GM21515 (cell line): ENCODE results near the gene INPP1.
"Not testable (repeated sequence)": the region's sequence is repeated elsewhere in the genome, so short reads cannot be mapped to it uniquely, and the experiment has no call there.

Source experiments
- ATAC-seq: cut with Tn5 transposase; IDR thresholded peaks from one replicate; pipeline ENCODE4 v1.9.1; 2021; ENCODE audit not compliant: unreplicated experiment

The INPP1 gene, protein sequence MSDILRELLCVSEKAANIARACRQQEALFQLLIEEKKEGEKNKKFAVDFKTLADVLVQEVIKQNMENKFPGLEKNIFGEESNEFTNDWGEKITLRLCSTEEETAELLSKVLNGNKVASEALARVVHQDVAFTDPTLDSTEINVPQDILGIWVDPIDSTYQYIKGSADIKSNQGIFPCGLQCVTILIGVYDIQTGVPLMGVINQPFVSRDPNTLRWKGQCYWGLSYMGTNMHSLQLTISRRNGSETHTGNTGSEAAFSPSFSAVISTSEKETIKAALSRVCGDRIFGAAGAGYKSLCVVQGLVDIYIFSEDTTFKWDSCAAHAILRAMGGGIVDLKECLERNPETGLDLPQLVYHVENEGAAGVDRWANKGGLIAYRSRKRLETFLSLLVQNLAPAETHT

DNA sequence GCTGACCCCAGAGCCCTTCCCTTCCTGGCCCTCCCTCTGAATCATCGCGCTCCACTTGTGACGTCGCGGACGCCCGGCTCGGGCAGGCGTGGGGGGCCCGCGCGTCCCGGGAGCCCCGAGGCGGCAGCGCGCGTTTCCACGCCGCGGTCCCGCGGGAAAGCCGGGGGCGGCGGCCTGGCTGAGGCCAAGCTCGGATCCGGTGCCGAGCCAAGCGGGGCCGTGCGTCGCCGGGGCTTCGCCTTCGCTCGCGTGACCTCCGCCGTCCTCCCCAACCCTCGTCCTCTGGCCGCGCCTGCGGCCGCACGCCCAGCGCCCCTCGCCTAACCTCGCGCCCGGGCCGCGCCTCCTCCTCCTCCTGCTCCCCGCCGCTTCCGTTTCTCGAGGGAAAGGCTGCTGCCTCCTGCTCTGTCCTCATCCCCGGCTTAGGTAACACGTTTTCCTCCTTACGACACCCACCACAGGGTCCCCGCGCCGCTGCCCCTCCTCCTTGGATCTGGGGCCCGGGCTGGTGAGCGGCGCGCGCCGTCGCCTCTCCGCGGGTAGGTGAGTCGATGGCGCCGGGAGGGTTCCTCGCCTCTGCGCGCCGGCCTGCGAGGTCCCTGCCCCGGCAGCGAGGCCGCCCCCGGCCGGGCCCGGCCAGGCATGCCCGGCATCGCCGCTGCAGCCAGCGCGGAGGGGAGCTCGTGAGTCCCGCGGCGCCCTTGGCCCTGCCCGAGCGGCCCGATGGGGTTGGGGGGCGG, at the start of gene INPP1:
INPP1 (plus strand) TSS at position 54 of the 740 bp plus-strand sequence. CDS start 16,514 bp downstream, outside the sequence.
- peak; percentile 65 for ATAC-seq

DNA sequence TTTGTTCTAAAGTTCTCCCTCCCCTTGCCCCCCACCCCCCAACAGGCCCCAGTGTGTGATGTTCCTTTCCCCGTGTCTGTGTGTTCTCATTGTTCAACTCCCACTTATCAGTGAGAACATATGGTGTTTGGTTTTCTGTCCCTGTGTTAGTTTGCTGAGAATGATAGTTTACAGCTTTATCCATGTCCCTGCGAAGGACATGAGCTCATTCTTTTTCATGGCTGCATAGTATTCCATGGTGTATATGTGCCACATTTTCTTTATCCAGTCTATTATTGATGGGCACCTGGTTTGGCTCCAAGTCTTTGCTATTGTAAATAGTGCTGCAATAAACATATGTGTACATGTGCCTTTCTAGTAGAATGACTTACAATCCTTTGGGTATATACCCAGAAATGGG, 45.5 kb upstream of the INPP1 start:
- ATAC-seq = not testable (repeated sequence)

DNA sequence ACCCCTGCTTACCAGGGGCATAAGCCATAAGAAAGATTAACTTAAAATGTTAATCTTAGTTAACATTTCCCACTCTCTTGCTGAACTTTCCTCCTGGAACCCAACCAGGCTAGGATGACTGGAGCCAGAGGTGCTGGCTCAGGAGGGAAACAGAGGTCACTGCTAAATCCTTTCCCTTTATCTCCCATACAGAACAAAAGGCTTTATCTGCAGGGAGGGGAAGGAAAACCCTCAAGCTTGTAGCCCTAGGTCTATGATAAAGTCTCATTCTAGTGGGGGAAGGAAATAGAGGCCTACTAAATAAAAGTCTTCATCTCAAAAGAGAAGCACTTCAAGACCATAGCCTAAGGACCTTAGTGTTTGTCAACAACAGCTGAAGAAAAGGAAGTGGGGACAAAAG, 42.4 kb upstream of the INPP1 start:
- no peak for ATAC-seq

DNA sequence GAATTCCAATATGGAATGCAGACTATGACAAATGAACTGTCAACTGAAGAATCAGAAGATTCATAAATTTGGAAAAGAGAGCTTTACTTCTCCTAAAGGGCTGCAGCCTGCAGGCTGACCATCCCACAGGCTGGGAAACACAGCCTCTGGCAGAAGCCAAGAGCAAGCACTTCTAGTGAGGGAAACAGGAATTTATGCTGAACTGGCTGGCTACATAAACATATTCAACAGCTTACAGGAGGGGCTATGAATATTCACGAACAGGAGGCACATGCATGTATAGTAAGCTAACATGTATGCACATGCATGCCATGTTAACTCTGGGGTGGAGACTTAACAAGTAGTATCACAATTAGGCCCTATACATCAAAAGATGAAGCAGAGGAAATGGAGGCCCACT, 41.3 kb upstream of the INPP1 start:
- no peak for ATAC-seq

DNA sequence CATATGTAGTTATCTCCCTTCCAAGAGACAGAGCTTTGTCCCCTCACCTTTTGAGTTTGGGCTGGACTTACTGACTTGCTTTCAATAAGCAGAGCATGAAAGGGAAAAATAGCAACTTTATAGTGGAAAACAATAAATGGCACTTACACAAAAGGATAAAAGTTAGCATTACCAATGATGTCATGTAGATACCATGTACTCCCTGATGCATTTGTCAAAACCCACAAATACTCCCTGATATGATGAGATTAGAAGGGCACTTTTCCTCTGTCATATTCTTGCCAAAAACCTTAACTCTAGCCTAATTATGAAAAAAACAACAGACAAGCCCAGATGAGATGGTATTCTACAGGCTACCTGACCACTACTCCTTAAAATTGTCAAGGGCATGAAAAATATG, 39.7 kb upstream of the INPP1 start:
- no peak for ATAC-seq

DNA sequence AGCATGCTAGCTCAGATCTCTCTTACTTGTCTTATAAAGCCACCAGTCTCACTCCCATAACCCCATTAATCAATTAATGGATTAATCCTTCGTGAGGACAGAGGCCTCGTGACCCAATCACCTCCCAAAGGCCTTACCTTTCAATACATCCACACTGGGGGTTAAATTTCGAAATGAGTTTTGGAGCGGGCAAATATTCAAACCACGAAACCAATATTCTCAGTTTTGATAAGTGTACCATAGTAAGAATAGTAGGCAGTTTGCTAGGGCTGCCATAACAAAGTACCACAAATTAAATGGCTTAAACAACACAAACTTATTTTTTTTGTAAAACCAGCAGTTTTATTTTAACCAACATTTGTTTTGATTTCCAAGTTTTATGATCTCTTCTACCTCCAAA, 39.0 kb upstream of the INPP1 start:
- no peak for ATAC-seq

DNA sequence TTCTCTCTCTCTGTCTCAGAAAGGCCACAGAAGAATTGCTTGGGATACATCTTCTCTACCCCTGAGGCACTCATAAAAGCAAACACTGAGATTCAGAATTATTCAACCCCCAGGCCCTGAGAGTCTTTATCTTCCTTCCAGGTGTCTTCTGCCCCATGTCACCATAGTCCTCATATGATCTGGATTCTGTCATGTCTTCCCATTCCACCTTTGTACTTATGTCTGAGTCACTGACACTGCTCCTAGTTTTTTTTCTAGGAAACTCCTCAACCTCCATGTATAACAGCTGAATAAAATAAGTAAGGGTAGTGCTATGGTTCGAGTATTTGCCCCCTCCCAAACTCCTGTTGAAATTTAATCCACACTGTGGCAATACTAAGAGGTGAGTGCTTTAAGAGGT, 35.4 kb upstream of the INPP1 start:
- ATAC-seq = no peak

DNA sequence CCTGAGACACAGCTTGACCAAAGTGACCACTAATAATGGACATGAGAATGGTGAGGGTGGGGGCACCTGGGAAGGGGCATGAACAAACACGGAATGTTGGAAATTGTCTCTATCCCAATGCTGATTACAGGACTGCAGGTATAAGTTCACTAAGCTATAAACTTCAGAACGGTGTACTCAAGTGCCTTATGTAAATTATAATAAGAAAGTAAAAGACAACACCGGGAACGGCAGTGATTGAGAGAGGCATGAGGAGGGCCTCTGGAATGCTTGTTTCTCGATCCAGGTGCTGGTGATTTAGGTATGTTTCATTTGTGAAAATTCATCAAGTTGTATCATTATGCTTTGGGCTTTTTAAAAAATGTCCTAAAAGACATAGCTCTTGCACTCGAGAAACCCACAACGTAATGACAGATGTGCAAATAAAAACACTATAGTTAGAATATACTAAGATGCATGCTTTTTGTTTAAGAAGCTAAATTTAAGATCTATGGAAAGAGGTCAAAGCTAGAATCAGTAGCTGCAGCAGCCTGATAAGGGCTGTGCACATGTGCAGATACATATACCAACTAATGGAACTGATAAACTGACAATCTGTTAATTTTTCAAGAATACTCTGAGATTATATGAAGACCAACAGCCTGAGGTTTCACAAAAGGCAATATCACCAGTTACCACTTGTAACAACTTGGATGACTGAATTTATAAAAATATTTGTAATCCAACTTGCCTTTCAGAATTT, 31.3 kb upstream of the INPP1 start:
- ATAC-seq = no peak

DNA sequence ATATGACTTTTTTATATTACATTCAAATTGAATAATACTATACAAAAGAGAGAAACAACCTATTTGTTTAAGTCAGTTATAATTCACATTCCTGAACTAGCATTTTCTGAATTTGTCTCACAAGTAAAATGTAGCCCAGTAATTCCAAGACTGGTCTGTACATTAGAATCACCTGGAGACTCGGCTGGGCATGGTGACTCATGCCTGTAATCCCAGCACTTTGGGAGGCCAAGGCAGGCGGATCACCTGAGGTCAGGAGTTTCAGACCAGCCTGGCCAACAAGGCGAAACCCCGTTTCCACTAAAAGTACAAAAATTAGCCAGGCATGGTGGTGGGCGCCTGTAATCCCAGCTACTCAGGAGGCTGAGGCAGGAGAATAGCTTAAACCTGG, 30.8 kb upstream of the INPP1 start:
- ATAC-seq = not testable (repeated sequence)

DNA sequence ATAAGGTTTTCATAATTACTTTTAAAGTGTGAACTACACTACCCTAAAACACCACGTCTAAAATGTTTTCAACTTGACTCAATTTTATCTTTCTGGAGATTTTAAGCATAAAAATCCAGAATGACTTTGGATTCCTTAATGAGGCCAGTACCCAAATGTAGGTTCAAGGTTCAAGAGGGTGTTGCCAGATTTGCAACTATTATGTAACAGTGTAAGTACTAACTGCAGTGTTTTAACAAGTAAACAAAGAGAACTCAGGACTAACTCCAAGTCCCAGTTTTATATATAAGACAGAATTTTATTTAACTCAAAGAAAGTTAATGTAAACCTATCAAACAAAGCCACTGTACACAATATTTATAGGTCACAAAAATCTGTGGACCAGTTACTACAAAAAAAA, 29.5 kb upstream of the INPP1 start:
- no peak for ATAC-seq

DNA sequence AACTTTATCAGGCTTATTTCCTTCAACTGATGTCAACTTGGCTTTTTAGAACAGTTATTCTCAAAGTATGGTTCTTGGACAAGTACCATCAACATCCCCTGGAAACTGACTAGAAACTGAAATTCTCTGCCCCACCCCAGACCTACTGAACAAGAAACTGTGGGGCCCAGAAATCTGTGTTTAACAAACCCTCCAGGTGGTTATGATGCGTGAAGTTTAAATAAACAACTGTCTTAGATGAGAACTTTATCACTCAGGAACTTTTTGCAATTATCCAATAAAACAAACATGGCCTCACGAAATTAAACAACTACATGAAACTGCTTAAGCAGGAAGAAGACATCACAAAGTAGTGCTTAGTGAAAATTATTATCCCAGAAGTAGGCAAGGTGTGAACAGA, 28.1 kb upstream of the INPP1 start:
- no peak for ATAC-seq

DNA sequence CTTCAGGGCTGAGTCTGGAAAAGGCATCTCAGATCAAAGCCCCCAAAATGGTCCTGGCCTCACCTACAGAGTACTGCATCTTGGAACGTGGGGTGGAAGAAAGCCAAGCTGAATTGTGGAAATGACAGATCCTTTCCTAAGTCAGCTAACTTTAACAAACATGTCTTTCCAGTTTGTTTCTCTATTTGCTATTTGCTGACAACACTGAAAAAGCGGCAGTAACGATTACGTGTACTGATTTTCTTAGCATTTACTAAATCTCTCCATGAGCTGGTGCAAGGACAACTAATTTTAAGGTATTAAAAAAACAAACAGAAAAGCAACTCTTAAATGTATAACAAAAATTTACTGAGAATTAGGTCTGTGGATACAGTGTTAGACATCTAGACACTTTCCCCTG, 24.9 kb upstream of the INPP1 start:
- ATAC-seq = no peak

DNA sequence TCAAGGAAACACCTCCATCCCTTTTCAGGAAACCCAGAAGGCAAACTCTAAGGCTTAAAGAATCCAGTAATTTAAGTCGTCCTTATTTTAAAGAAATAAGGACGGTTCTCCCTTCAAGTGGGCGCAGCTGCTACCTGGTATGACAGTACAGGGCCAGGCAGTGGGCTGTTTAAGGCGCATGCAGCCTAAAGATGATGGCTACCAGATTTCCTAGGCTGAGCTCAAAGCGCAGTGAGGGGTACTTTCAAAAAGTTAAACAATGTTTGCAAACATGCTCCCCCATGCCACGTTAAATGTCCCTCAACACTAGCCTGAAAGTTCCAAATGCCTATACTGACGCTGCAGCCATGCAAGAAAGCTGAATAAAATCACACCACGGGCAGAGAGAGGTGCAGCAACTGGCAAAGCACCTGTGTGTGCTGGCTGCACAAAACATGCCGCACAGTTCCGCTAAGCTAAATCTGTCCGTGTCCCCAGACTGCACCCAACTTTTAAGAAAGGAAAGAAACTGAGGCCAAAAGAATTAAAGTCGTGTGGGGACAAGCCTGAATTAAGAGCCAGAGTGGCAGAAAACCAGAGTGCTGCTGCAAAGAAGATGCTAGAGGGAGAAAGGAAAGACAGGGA, 24.3 kb upstream of the INPP1 start:
- peak; percentile 40 for ATAC-seq

DNA sequence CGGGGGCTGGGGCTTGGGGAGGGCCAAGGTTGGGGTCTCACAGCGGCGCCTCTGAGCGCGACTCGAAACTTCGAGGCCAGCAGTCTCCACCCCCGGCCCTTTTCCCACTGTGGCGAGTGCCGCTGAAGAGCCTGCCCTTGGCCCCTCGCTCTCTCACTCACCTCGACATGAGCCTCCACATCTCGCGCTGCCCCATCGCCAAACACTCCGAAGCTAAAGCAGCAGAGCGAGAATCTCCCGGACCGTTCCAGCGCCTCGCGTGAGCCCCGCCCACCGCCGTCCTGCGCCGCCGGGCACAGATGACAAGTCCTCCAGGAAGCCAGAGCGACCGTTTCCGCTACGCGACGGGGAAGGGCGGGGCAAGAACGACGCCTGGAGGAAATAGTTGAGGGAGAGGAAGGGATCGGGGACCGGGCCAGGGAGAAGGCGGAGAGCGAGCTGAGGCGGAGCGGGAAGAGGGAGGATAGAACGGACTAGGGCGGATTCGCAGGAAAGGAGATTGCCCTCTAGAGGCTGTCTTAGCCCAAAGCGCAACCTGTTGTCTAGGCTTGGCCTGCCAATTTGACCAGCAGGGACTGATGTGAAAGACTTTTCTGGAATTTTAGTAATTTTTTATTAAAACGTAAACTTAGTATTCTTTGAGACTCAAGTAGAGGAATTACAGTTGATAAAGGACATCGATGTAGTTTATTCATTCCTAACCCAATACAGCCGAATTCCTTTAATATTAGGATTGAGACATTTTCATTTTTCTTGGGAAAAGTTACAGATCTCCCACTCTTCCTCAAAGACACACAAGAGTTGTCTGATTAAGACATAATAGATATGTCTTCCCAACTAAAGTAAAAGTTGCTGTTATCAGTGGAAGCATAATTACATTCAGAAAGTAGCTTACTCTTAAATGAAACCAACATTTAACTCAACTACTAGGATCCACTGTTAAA, 23.6 kb upstream of the INPP1 start, which contains the start of gene HIBCH:
HIBCH (minus strand) TSS at position 272 of the 944 bp plus-strand sequence; CDS start at position 196, 76 bp downstream.
- ATAC-seq = peak; percentile 94

DNA sequence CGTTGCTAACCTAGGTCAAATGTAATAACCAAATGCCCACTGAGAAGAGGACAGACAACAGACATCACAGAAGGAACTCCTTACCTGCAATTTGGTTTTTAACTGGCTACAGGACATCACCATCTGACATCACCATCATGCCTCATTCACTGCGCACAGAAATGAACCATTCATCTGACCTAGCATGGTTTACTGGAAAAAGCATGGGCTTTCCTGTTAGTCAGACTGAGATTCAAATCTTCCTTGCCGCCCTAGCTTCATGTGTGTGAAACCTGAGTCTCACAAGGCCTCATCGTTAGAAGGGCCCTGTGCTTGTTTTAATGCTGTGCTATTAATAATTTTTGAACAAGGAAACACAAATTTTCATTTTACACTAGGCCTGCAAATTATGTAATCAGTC, 22.7 kb upstream of the INPP1 start:
- no peak for ATAC-seq

DNA sequence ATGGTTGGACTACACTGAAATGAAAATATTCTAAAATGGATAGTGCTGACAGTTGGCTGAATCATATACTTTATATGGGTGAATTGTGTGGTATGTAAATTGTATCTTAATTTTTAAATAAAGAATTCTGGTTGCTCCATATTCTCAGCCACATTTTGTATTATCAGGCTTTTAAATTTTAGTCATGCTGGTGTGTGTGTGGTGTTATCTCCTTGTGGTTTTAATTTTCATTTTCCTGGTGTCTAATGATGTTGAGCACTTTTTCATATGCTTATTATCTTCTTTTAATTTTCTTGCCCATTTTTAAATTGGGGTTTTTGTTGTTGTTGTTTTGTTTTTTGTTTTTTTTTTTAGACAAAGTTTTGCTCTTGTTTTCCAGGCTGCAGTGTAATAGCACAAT, 20.0 kb upstream of the INPP1 start:
- no peak for ATAC-seq

DNA sequence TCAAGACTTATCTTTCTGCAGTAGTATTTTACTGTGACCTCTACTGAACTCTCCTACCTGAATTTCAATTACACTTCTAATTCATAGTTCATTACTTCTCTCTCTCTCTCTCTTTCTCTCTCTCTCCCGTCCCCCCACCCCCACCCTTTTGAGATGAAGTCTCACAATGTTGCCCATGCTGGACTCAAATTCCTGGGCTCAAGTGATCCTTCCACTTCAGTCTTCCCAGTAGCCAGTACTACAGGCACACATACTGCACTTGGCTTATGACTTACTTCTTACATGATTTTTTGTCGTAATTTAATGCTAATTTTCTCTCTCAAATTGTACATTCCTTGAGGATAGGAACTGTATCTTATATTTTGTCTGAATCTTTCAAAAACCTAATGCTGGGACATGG, 17.8 kb upstream of the INPP1 start:
- ATAC-seq = no peak

DNA sequence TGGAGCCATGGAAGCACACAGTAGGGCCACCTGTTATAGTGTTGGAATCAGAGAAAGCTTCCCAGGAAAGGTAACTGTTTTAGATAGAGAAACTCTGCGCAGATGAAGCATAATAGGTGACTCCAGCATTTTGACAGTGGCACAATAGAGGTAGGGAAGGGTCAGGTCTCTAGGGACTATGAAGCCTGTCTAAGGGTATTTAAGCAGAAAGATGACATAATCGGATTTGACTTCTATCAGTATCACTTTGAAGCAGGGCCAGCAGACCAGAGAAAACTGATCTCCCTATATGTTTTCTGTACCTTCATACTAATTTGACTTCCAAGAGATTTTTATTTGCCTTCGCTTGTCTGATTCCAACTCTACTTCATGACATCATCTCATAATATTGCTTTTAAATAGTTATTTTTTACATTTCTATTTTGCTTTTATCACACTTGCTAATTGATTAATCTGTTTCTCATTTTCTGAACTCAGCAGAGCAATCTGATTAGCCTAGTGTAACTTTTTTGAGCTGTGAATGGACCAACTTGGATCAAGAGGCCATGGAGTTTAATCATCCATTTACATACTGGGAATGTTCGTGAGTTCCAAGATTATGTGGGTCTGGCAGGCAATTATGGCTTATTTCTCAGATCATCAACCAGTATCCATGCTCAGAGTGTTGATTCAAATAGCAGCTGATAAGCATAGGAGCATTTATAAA, 15.4 kb upstream of the INPP1 start:
- ATAC-seq = no peak

DNA sequence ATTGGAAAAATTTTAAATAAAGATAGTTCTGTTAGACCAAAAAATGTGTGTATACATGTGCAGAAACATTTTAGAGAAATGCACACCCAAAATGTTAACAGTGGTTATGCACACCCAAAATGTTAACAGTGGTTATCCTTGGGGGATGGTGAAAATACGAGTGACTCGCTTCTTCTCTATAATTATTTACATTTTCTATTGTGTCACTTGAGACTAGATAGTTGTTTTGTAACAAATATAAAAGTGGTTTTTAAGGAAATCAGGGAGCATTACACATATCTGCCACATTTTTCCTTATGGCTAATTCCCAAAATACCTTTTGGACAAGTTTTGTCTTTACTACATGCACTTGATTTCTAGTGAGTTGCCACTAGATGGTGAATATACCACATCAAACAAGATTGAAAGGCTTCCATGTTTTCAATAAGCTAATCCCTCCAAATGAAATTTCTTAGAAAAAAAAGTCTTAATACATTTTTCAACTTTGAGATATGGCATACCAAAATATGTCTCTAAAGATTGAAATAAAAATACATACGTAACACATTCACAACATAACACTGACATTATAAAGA, 14.7 kb upstream of the INPP1 start:
- no peak for ATAC-seq
